ENCODE data around the gene CD6.

CD6 gene

DNA sequence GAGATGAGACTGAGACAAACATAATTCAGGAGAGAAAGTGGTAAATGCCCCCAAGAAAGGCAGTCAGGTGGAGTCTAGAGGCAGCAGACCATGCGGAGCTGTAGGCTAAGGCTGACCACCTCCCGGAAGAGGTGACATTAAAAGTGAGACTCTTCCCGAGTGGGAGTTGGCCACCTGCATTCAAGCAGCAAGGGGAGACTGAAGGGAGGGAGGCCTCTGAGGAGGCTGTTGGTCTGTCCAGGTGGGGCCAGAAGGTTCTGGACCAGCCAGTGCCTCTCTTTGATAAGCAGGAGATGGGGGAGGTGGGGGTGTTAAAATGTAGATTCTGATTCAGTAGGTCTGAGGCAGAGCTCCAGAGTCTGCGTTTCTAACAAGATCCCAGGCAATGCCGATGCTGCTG, 37.5 kb downstream of the CD6 start:
- DNase-seq (ENCODE audit: low spot score), result no peak

DNA sequence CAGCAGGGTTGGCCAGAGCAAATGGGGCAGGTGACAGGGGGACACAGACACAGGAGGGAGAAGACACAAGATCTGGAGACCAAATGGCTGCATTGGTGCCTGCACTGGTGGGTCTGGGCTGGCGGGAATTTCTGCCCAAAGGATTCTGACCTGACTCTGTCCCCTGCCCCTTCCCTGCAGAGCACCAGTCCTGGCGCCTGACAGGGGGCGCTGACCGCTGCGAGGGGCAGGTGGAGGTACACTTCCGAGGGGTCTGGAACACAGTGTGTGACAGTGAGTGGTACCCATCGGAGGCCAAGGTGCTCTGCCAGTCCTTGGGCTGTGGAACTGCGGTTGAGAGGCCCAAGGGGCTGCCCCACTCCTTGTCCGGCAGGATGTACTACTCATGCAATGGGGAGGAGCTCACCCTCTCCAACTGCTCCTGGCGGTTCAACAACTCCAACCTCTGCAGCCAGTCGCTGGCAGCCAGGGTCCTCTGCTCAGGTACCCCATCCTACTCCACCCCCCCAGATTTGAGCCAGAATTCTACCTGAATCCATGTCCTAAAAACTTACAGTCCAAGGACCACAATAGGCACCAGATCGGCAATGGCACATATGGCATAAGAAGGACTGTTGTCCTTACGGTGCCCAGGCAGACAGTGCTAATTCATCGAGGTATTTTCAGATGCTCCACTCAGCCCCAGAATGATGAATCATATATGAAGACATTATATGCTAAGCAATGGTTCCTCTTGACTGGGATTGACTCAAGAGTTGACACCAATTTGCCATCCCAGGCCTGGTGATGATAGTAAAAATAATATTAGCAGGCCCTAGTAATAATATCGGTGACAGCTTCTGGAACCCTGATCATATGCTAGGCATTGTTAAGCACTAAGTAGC, 38.2 kb downstream of the CD6 start:
- no peak for DNase-seq (ENCODE audit: low spot score)

DNA sequence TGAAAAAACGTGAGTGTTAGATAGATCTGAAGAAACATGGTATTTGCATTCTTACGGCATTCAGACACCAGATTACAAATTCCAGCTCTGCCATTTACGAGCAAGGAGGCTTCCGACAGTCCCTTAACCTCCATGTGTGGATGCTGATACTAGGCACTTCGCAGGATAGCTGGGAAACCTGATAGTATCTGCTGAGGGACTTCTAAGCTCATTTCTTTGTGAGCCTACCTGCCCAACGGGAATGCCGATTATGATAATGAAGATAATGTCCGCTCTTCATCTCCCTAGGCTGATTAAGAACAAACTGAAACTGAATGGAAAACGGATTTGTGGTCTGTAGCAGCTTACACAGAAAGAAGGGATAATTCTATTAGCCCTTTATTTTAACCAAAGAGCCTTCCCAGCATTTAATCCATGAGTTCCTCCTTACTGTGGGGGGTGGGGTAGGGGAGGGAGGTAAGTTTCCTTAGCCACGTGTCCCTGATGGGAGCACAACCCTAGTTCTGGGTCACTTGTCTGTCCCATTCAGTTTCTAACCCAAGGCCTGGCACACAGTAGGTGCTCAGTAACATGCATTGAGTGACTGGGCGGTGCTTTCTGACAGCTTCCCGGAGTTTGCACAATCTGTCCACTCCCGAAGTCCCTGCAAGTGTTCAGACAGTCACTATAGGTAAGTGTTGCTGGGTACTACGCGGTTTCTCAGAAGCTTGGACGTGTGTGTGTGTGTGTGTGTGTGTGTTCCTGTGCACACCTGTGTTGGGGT, 39.2 kb downstream of the CD6 start:
- no peak for DNase-seq (ENCODE audit: low spot score)

DNA sequence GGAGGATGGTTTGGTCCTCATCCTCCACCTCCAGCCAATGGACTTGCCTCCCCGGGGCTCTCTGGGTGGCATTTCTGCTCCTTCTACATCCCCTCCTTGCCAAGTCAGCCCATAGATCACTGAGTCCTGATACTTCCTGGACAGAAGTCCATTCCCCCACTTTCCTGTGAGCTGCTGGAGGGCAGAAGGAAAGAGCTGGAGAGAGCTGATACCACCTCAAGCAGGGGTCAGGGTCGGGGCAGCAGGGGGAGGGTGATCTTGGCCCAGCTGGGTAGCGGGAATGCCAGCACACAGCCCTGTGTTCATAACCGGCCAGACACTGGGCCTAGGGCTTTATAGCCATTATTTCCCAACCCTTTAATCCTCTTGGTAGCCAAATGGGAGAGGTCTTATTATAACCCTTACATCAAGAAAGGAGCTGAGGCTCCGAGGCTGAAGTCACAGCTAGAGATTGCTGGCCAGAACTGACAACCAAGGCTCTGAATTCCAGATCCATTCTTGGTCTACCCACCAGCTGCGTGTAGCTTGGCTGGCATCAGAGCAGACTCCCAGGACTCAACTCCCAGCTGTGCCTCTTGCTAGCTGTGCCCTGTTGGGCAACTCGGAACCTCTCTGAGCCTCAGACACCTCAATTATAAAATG, 39.9 kb downstream of the CD6 start:
- DNase-seq (ENCODE audit: low spot score), result no peak

DNA sequence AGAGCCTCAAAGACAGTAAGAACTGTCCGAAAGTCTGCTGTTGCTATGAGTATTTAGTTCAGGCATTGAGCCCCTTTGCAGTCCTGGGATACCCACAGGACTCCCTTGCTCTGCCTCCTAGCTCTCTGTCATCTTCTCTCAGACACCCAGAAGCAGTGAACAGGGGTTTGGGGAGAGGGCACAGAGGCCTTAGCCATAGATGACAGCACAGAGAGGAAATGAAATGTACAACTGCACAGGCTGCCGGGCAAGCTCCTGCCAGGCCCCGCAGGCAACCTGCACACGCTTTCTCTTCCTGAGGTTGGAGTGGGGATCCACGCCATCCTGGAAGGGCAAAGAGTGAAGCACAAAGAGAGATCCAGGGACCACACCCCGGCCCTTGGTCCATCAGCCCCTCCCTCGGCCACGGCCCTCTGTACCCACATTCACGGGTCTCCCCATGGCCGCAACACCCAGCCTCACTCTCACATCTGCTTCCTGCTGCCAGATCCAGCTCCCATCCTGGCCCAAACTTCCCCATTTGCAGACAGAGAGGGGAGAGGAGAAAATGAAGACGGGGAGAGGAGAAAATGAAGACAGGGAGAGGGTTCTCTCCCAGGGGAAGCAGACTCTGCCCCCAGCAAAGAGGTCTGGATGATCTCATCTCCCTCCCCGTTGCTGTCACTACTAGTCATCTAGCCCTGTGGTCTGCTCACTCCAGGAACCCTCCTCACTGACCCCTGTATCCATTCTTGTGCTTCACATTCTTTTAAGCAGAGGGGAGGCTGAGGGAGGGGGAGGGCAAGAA, 40.7 kb downstream of the CD6 start:
- no peak for DNase-seq (ENCODE audit: low spot score)

DNA sequence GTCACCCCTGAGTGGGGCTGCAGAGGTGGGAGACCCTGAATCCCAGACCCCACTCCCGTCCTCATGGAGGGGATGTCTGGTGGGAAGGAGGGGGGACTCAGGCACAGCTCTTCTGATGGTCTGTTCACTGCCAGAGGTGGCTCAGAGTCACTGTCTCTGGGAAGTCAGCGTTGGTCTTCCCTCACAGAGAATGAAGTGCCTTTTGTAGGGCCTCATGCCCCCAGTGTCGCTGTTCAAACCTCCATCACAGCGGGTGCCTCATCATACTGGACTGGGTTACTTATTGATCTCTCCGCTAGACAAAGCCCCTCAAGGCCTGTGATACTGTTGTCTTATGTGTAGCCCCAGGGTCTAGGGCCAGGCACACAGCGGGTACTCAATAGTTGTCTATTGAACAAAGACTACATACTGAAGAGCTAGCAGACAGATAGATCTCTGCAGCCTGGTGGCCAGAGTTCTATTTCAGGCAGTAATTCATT, 41.3 kb downstream of the CD6 start:
- DNase-seq (ENCODE audit: low spot score), result no peak

DNA sequence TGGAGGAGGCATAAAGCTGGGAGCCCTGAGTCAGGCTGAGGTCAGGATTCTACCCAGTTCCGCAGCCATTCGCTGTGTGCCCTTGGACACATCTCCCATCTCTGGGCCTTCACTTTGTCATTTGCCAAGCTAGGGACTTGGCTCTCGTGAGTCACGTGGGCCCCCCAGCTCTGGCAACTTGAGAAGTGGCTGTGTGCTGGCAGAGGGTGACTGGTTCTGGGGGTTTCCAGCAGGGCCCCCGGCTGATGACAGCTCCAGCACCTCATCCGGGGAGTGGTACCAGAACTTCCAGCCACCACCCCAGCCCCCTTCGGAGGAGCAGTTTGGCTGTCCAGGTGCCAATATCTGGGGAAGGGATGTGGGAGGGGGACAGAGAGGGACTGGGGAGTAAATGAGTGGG, 46.6 kb downstream of the CD6 start:
- DNase-seq (ENCODE audit: low spot score), result no peak

DNA sequence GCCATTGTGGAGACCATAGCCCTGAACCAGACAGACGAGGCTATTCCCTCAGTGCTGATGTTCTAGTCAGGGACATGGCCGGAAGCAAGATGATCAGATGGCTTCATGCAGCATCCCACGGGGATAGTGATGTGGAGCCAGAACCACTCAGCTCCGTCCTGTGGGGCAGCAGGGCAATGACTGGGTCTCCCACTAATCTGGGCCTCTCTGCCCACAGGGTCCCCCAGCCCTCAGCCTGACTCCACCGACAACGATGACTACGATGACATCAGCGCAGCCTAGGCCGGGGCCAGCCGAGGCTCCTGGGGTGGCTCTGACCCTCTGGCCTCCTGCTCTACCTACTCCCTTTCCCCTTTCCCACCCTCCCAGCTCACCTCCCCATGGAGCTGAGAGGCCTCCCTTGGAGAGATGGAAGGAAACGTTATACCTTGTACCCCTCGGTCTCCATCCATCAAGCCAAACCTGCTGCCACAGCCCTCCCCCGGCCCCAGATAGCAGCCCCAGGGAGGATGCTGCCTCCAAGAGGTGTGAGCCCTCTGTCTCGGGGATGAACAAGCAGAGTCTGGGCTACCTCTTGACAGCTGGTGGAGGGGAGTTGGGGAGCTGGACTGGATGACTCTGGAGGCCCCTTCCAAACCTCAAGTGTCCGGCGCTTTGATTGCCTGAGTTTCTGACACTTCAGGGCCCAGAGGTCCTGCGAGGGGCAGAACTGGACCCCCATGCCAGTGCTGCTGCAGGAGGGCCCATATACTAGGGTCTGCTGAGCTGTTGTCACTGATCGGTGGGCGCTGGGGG, 47.8 kb downstream of the CD6 start:
- DNase-seq (ENCODE audit: low spot score), result no peak

DNA sequence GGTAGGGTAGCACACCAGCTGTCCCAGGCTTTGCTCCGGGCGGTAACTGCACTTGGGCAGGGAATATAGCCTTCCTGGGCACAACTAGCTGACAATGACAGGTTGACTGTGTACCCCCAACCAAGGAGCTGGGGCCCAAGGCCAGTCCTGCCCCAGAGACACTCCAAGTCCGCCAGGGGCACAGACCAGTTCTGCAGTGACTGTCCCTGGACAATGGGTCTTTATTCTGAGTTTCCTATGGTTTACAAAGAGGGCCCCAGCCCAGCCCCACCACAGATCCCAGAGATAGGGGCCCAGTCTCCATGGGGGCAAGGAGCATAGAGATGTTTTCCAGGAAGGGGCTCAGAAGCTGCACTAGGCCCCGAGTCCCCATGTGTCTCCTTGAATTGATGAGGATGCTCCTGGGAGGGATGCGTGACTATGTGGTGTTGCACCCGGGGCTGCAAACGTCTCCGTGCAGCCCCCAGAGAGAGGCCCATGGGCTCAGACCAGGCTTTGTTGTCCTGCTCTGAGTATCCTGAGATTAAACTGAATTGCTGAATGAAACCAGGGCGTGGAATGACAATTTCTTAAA, 48.4 kb downstream of the CD6 start:
- DNase-seq (ENCODE audit: low spot score), result no peak

DNA sequence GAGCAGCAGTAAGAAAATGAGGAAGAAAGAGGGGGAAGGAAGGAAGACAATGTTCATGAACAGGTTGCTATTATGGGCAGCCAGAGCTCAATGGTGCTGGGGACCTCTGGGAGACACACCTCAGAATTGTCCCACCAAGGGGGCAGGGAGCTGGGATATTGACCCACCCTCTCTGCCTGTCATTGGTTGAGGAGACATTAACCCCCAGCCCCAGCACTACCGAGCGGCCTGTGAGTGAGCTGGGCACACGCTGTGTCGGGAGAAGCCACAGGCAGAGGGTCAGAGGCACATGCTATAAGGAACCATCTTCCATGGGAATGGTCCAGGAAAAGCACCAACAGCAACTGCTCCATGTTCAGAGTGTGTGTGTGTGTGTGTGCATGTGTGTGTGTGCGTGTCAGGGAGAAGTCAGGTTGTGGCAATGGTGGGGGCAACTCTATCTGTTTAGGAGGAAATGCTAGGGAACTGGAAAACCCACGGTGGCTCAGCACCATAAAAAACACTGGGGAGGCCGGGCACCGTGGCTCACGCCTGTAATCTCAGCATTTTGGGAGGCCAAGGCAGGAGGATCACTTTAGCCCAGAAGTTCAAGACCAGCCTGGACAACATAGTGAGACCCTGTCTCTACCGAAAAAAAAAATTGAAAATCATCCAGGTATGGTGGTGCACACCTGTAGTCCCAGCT, 49.2 kb downstream of the CD6 start:
- DNase-seq (ENCODE audit: low spot score), result no peak

DNA sequence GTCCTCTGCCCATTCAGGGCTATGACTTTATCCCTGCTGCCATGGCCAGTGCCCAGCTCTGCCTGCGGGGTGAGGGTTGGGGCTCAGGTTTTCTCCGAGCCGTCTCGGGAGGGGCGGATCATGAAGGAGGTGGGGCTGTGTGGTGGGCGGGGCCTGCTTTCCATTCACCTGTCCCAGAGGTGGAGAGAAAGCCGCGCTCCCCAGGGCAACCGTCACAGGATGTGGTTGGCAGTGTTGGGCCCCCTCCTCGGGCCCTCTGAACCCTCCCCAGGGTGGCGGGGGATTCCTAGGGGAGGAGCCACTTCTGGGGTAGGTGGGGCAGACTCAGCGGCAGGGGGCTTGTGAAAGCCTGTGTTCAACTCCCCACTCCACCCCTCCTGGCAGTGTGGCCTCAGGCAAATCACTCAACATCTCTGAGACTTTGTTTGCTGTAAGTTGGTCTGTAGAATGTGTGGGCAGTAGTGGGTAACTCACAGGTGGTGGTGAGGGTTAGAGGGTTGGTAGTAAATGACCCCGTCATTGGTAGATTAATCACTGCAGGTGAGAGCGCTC, 50.3 kb downstream of the CD6 start:
- no peak for DNase-seq (ENCODE audit: low spot score)

DNA sequence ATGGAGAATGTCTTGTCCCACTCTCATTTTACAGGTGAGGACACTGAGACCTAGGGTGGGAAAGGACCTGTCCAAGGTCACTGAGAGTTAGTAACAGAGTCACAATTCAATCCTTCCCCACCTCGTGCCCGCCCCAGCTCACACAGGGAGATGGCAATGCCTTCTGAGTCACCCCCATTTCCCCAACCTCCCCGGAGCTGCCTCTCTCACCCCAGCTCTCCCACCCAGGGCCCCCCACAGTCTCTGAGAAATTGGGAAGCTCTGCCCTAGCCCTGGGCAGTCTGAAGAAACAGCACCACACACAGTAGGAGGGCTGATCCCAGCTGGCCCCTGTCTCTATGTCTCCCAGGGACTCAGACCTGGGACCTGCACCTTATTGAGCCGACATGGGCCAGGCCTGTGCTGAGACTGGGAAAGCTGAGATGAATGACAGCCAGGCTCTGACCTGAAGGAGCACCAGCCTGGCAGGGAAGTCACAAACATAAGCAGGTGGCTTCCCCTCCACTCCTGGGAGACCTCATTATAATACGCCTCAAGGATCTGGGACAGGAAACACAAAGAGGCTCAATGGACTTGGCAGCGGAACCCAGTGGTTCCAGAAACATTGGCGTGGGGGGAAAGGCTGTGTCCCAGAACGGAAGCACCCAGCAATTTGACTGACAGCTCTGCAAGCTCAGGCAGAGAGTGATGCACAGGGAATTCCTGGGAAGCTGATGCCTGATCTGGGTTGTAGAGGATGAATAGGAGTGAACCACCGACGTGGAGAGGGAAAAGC, 51.0 kb downstream of the CD6 start:
- DNase-seq (ENCODE audit: low spot score), result no peak

DNA sequence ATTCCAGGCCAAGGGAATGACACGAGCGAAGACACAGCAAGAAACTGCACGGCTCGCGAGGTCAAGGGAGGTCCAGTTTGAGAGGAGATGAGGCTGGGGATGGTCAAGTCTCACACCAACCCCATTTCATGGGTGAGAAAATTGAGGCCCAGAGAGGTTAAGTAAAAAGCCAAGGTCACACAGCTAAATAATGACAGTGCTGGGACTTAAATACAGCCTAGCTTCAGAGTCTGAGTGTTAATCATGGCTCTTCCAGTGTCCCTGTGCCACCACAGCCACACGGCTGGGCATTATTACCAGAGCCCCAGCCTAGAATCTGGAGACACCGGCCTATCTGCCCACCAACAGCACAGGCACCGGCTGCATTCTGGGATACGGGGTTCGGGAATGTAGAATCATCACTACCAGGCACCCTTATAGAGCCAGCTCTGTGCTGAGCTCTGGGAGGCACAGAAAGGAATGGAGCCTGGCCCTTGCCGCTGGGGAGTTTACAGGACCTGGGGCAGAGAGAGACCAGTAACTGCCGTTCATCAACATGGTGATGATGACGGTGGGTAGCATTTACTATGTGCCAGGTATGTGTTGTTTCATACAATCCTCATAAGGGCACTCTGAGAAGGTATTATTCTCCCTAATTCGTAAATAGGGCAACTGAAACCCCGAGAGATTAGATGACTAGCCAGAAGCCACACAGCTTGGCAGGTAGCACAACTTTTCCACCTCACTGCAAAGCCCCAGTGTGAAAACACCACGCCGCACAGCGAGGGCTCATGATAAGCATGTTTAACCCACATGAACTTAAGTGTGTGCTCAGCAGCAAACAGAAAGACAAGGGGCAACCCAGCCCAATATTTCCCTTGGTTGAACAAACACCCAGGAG, 51.8 kb downstream of the CD6 start:
- DNase-seq (ENCODE audit: low spot score), result no peak

DNA sequence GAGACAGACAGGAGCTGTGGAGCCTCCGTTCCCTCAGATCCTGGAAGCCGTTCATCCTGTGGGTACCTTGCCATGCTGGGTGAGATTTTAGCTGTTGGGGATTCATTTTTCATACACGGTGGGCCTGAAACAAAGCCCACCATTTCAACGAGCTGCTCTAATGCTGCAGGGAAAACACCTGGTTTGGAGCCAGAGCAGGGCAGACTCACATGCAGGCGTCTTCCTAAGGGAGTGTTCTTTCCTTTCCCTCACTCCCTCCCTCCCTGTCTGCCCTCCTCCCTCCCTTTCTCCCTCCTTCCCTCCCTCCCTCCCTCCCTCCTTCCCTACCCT, 52.5 kb downstream of the CD6 start:
- DNase-seq (ENCODE audit: low spot score), result no peak

DNA sequence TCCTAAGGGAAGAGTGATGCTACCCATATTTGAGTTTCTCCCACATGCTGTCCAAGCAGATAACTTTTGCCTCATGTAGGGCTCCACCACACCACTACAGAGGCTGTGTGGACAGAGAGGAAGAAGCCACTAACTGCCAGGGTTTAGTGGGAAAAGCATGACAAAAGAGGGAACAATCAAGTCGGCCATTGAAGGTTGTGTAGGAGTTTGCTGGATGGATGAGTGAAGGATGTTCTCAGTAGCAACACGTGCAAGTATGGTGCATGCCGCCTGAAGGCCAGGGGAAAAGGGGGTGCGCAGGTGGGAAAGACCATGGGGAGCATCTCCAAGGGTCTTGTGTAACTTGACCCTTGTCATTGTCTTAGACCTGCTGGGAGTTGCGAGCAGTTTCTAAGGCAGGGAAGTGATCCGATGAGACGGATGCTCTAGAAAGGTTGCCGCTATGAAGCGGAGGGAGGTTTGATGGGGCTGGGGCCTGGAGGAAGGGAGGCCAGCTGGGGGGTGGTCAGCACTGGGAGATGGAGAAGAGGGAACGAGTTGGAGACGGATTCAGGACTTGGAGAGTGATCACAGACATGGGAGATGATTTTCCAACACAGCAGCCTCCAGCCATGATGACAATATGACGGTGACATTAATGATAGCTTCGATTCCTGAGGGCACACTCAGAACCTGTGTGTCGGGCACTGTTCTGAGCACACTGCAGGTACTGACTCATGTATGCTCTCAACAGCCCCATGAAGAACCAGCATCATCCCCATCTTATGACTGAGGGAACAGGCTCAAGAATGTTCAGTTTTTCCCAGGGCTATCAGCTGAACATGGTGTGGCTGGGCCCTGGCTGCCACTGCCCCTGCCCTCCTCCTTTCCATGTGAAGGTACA, 53.7 kb downstream of the CD6 start:
- DNase-seq (ENCODE audit: low spot score), result no peak

DNA sequence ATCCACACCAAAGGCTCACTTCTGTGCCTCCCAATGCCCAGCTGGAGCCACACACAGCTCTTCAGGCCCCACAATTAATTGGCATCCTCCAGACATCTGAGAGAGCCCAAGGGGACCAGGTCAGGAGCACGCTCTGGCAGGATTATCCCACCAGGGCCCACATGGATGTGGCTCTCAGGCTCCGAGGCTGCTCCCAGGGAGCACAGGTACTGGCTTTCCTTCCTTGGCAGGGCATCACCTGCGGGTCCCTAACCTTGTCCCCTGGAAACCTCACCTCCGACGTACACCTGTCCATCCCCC, 54.3 kb downstream of the CD6 start:
- DNase-seq (ENCODE audit: low spot score), result no peak

Data from COLO829 (cell line).